GM12878 (cell line): ENCODE measurements around the gene AGBL1.

Experiments used
- CBX3 ChIP-seq: fragments of 200-600 bp; sonication (generic); IDR thresholded peaks from 2 replicates; pipeline ENCODE4 v1.6.1; 2016; ENCODE audit warnings: low read depth, borderline replicate concordance
- CEBPB ChIP-seq, 2 experiments: fragments of 150-350 bp in 1 of 2; IDR thresholded peaks; 2 replicates each; pipeline ENCODE4 v1.6.1; 2012 to 2014; ENCODE audit warnings: low read depth in 2 of 2, low read length in 2 of 2, borderline replicate concordance in 1 of 2, inconsistent platforms in 1 of 2
- CHD1 ChIP-seq: IDR thresholded peaks from 2 replicates; pipeline ENCODE4 v1.6.1; 2012; ENCODE audit warnings: low read depth, low read length, improper control_type of control experiment
- CTCF ChIP-seq, 3 experiments: IDR thresholded peaks in 2 of 3; conservative IDR thresholded peaks in 1 of 3; 2 replicates each; pipeline ENCODE4 v1.5.1; 2011; ENCODE audit warnings: low read depth in 3 of 3, low read length in 3 of 3, mild to moderate bottlenecking in 3 of 3, control low read depth in 2 of 3, moderate library complexity in 2 of 3, inconsistent platforms in 1 of 3, mixed read lengths in 1 of 3; ENCODE audit not compliant: control insufficient read depth in 2 of 3, insufficient read depth in 1 of 3; ENCODE audit errors: extremely low read depth in 1 of 3
- CUX1 ChIP-seq: IDR thresholded peaks from 2 replicates; pipeline ENCODE4 v1.6.1; 2012; ENCODE audit warnings: improper control_type of control experiment, low read depth, low read length; ENCODE audit not compliant: insufficient replicate concordance
- FOXK2 ChIP-seq: fragments of 450-650 bp; IDR thresholded peaks from 2 replicates; pipeline ENCODE4 v1.6.1; 2017; ENCODE audit warnings: mild to moderate bottlenecking, moderate library complexity
- HCFC1 ChIP-seq: fragments of 150-350 bp; IDR thresholded peaks from 2 replicates; pipeline ENCODE4 v1.6.1; 2014; ENCODE audit warnings: low read length
- JUND ChIP-seq: IDR thresholded peaks from 2 replicates; pipeline ENCODE4 v1.6.1; 2012; ENCODE audit warnings: low read depth, mild to moderate bottlenecking, low read length, improper control_type of control experiment, moderate library complexity
- MEF2A ChIP-seq: IDR thresholded peaks from 2 replicates; pipeline ENCODE4 v1.6.1; 2011; ENCODE audit warnings: low read depth, mild to moderate bottlenecking, low read length, moderate library complexity; ENCODE audit not compliant: insufficient read depth
- PKNOX1 ChIP-seq: fragments of 450-650 bp; IDR thresholded peaks from 2 replicates; pipeline ENCODE4 v1.6.1; 2016; ENCODE audit warnings: mild to moderate bottlenecking
- RAD21 ChIP-seq: IDR thresholded peaks from 2 replicates; pipeline ENCODE4 v1.6.1; 2011; ENCODE audit warnings: mild to moderate bottlenecking, low read depth, low read length, moderate library complexity; ENCODE audit not compliant: insufficient read depth
- SUPT20H ChIP-seq: IDR thresholded peaks from 2 replicates; pipeline ENCODE4 v1.6.1; 2011; ENCODE audit warnings: low read depth, mild to moderate bottlenecking, low read length, moderate library complexity, borderline replicate concordance; ENCODE audit not compliant: control insufficient read depth
- TCF7 ChIP-seq: IDR thresholded peaks from 2 replicates; pipeline ENCODE4 v1.6.1; 2014; ENCODE audit warnings: antibody characterized with exemption, borderline replicate concordance

GRCh38 chr15:86284635-86285034 is 205.0 kb downstream of the AGBL1 start:
- no peak for TF ChIP-seq CTCF (IDR thresholded peaks at IDR 0.05 in 2 of 3, conservative IDR thresholded peaks at IDR 0.05 in 1 of 3; ENCODE audit: control insufficient read depth in 2 of 3, extremely low read depth in 1 of 3, insufficient read depth in 1 of 3, low read depth in 3 of 3, low read length in 3 of 3)
- no peak for TF ChIP-seq SUPT20H
- no peak for TF ChIP-seq HCFC1
- no peak for TF ChIP-seq MEF2A
- TF ChIP-seq RAD21: no peak
- TF ChIP-seq PKNOX1: no peak
- TF ChIP-seq CUX1: no peak
- TF ChIP-seq JUND: no peak
- TF ChIP-seq CEBPB (IDR thresholded peaks at IDR 0.05; ENCODE audit: borderline replicate concordance in 1 of 2, low read depth in 2 of 2, low read length in 2 of 2): no peak
- no peak for TF ChIP-seq CBX3
- no peak for TF ChIP-seq FOXK2
- TF ChIP-seq TCF7: no peak
- no peak for TF ChIP-seq CHD1
